Mesenchymal stem cell (in vitro differentiated cells and primary cell): ENCODE measurements around the gene FADS6.

Experiments
- DNase-seq: peaks from one replicate; pipeline ENCODE4 v3.0.0-alpha.2; 2013
- H2AFZ ChIP-seq: one replicate; pipeline ENCODE4 v1.6.1; 2013; ENCODE audit warnings: low read depth, mild to moderate bottlenecking, control low read depth, inconsistent platforms, low read length, moderate library complexity
- H2AK5ac ChIP-seq: 2 replicates; pipeline ENCODE4 v1.6.1; 2013; ENCODE audit warnings: low read length, moderate library complexity, mild to moderate bottlenecking, inconsistent platforms; ENCODE audit not compliant: severe bottlenecking
- H2BK120ac ChIP-seq: one replicate; pipeline ENCODE4 v1.6.1; 2013; ENCODE audit warnings: low read depth, mild to moderate bottlenecking, inconsistent platforms, low read length, moderate library complexity
- H2BK12ac ChIP-seq, 2 experiments: one replicate each; pipeline ENCODE4 v1.6.1; 2013; ENCODE audit warnings: inconsistent platforms in 2 of 2, low read length in 2 of 2, mild to moderate bottlenecking in 2 of 2, moderate library complexity in 2 of 2, control low read depth in 1 of 2
- H2BK15ac ChIP-seq: one replicate; pipeline ENCODE4 v1.6.1; 2013; ENCODE audit warnings: mild to moderate bottlenecking, low read depth, inconsistent platforms; ENCODE audit not compliant: poor library complexity, severe bottlenecking
- H2BK5ac ChIP-seq: 2 replicates; pipeline ENCODE4 v1.6.1; 2013; ENCODE audit warnings: low read depth, mild to moderate bottlenecking, low read length, control low read depth, inconsistent platforms; ENCODE audit not compliant: poor library complexity, severe bottlenecking
- H3K14ac ChIP-seq, 2 experiments: one replicate each; pipeline ENCODE4 v1.6.1; 2013; ENCODE audit warnings: inconsistent platforms in 2 of 2, low read length in 2 of 2, control low read depth in 1 of 2, mild to moderate bottlenecking in 1 of 2, moderate library complexity in 1 of 2
- H3K18ac ChIP-seq, 2 experiments: one replicate each; pipeline ENCODE4 v1.6.1; 2013; ENCODE audit warnings: inconsistent platforms in 2 of 2, low read length in 2 of 2, control low read depth in 1 of 2, low read depth in 1 of 2, mild to moderate bottlenecking in 1 of 2
- H3K23ac ChIP-seq, 2 experiments: one replicate each; pipeline ENCODE4 v1.6.1; 2013; ENCODE audit warnings: inconsistent platforms in 2 of 2, low read length in 2 of 2, mild to moderate bottlenecking in 2 of 2, moderate library complexity in 2 of 2, control low read depth in 1 of 2
- H3K27ac ChIP-seq: 2 replicates; pipeline ENCODE4 v1.5.1; 2013; ENCODE audit warnings: mild to moderate bottlenecking, moderate library complexity, low read length, control low read depth, inconsistent platforms; ENCODE audit not compliant: poor library complexity, severe bottlenecking
- H3K27me3 ChIP-seq, 2 experiments: 2 replicates each; pipeline versions ENCODE4 v1.6.1 to v1.7.0; 2013; ENCODE audit warnings: low read length in 2 of 2, mild to moderate bottlenecking in 2 of 2, moderate library complexity in 2 of 2, control low read depth in 1 of 2, inconsistent platforms in 1 of 2; ENCODE audit not compliant: control insufficient read depth in 1 of 2, insufficient read depth in 1 of 2
- H3K36me3 ChIP-seq, 2 experiments: 2 replicates each; pipeline versions ENCODE4 v1.6.1 to v1.7.0; 2013; ENCODE audit warnings: low read length in 2 of 2, control low read depth in 1 of 2, inconsistent platforms in 1 of 2, low read depth in 1 of 2, mild to moderate bottlenecking in 1 of 2; ENCODE audit not compliant: insufficient read depth in 2 of 2, control insufficient read depth in 1 of 2
- H3K4ac ChIP-seq, 2 experiments: one replicate each; pipeline ENCODE4 v1.6.1; 2013; ENCODE audit warnings: inconsistent platforms in 2 of 2, low read length in 2 of 2, mild to moderate bottlenecking in 2 of 2, moderate library complexity in 2 of 2, control low read depth in 1 of 2, low read depth in 1 of 2
- H3K4me1 ChIP-seq: 2 replicates; pipeline ENCODE4 v1.6.1; 2013; ENCODE audit warnings: low read depth, low read length, control low read depth; ENCODE audit not compliant: control insufficient read depth, insufficient read depth
- H3K4me2 ChIP-seq: 2 replicates; pipeline ENCODE4 v1.6.1; 2013; ENCODE audit warnings: low read length, mild to moderate bottlenecking, inconsistent platforms; ENCODE audit not compliant: poor library complexity, severe bottlenecking
- H3K4me3 ChIP-seq, 2 experiments: 2 replicates each; pipeline versions ENCODE4 v1.5.1 to v1.7.0; 2013; ENCODE audit warnings: low read length in 2 of 2, mild to moderate bottlenecking in 2 of 2, control low read depth in 1 of 2, low read depth in 1 of 2; ENCODE audit not compliant: insufficient read depth in 1 of 2
- H3K79me1 ChIP-seq: replicated peaks from 2 replicates; pipeline ENCODE4 v1.6.1; 2013; ENCODE audit warnings: mild to moderate bottlenecking, control low read depth, low read length, inconsistent platforms; ENCODE audit not compliant: poor library complexity, severe bottlenecking
- H3K9ac ChIP-seq: 2 replicates; pipeline ENCODE4 v1.7.0; 2013; ENCODE audit warnings: mild to moderate bottlenecking, low read length, moderate library complexity
- H3K9me3 ChIP-seq: 2 replicates; pipeline ENCODE4 v1.7.0; 2013; ENCODE audit warnings: mild to moderate bottlenecking, low read length; ENCODE audit not compliant: control insufficient read depth
- H4K8ac ChIP-seq: one replicate; pipeline ENCODE4 v1.6.1; 2013; ENCODE audit warnings: inconsistent platforms, mild to moderate bottlenecking, low read length, moderate library complexity
- H4K91ac ChIP-seq: one replicate; pipeline ENCODE4 v1.6.1; 2013; ENCODE audit warnings: mild to moderate bottlenecking, low read length, inconsistent platforms
- WGBS: methylation state at CpG from one replicate; pipeline ENCODE4 v1.1.7; 2013; ENCODE audit warnings: mixed read lengths; 5-methylcytosine and 5-hydroxymethylcytosine counted together

The FADS6 gene

GRCh38 chr17:74851612-74852236 is 41.7 kb downstream of the FADS6 start:
- Histone ChIP-seq H2BK15ac (no peak overlapping the region), H4K8ac (no peak overlapping the region), H3K4me1 (peaks cover 9% of the 10 kb centered on the region), H2BK12ac (no peak overlapping the region), H2AFZ (no peak overlapping the region), H3K27ac (no peak overlapping the region), H3K18ac (no peak overlapping the region), H2AK5ac (no peak overlapping the region), H3K4ac (no peak overlapping the region), H3K23ac (no peak overlapping the region), H3K9ac (no peak overlapping the region), H4K91ac (no peak overlapping the region), H3K79me1 (no peaks in the 10 kb centered on the region), H3K36me3 (no peaks in the 10 kb centered on the region), H3K4me2 (no peak overlapping the region), H2BK5ac (no peak overlapping the region), H3K14ac (no peak overlapping the region), H2BK120ac (no peak overlapping the region), H3K27me3 (peaks cover 75 to 79% of the 10 kb centered on the region in 2 experiments), H3K9me3 (no peaks in the 10 kb centered on the region), H3K4me3 (peak overlapping the region in 1 of 2 experiments; percentile 32)
- 82% methylated on average over 29 of the region's 29 CpGs for WGBS
- DNase-seq: no peak

GRCh38 chr17:74850914-74851313 is 42.5 kb downstream of the FADS6 start:
- H2AFZ ChIP-seq: no peak overlapping the region
- no peak overlapping the region for H3K4me2 ChIP-seq
- H3K18ac ChIP-seq: no peak overlapping the region
- no peak overlapping the region for H3K4me3 ChIP-seq
- H3K9ac ChIP-seq: no peak overlapping the region
- no peak for DNase-seq
- H3K36me3 ChIP-seq: no peaks in the 10 kb centered on the region
- H4K91ac ChIP-seq: no peak overlapping the region
- WGBS: 62% methylated on average over 3 of the region's 3 CpGs
- H2BK12ac ChIP-seq: no peak overlapping the region
- no peak overlapping the region for H2BK15ac ChIP-seq
- no peak overlapping the region for H3K14ac ChIP-seq
- no peaks in the 10 kb centered on the region for H3K79me1 ChIP-seq
- H3K23ac ChIP-seq: no peak overlapping the region
- H3K4ac ChIP-seq: no peak overlapping the region
- no peak overlapping the region for H2BK5ac ChIP-seq
- H3K27ac ChIP-seq: no peak overlapping the region
- peaks cover 70 to 79% of the 10 kb centered on the region in 2 experiments for H3K27me3 ChIP-seq
- H2BK120ac ChIP-seq: no peak overlapping the region
- H3K4me1 ChIP-seq: peaks cover 9% of the 10 kb centered on the region
- H3K9me3 ChIP-seq: no peaks in the 10 kb centered on the region
- H4K8ac ChIP-seq: no peak overlapping the region
- H2AK5ac ChIP-seq: no peak overlapping the region

GRCh38 chr17:74850310-74850709 is 43.1 kb downstream of the FADS6 start:
- Histone ChIP-seq H3K9me3 (no peaks in the 10 kb centered on the region), H3K36me3 (no peaks in the 10 kb centered on the region), H2AFZ (no peak overlapping the region), H3K4ac (no peak overlapping the region), H4K8ac (no peak overlapping the region), H2BK120ac (no peak overlapping the region), H3K23ac (no peak overlapping the region), H2BK12ac (no peak overlapping the region), H3K4me1 (peaks cover 9% of the 10 kb centered on the region), H3K4me3 (no peak overlapping the region), H3K18ac (no peak overlapping the region), H3K27ac (no peak overlapping the region), H3K4me2 (no peak overlapping the region), H2BK5ac (no peak overlapping the region), H2BK15ac (no peak overlapping the region), H3K9ac (no peak overlapping the region), H3K27me3 (peaks cover 68 to 78% of the 10 kb centered on the region in 2 experiments), H3K14ac (no peak overlapping the region), H2AK5ac (no peak overlapping the region), H3K79me1 (no peaks in the 10 kb centered on the region), H4K91ac (no peak overlapping the region)
- no peak for DNase-seq
- WGBS: 89% methylated on average over 17 of the region's 17 CpGs

GRCh38 chr17:74848656-74849399 is 44.6 kb downstream of the FADS6 start:
- Histone ChIP-seq H3K4ac (no peak overlapping the region), H2BK120ac (no peak overlapping the region), H3K27me3 (peaks cover 53 to 70% of the 10 kb centered on the region in 2 experiments), H3K4me1 (peaks cover 9% of the 10 kb centered on the region), H4K91ac (no peak overlapping the region), H3K27ac (no peak overlapping the region), H4K8ac (no peak overlapping the region), H3K9me3 (no peaks in the 10 kb centered on the region), H2BK5ac (no peak overlapping the region), H2BK12ac (no peak overlapping the region), H3K36me3 (no peaks in the 10 kb centered on the region), H3K14ac (no peak overlapping the region), H3K79me1 (no peaks in the 10 kb centered on the region), H2AFZ (no peak overlapping the region), H2BK15ac (no peak overlapping the region), H3K23ac (no peak overlapping the region), H3K4me2 (no peak overlapping the region), H3K9ac (no peak overlapping the region), H3K18ac (no peak overlapping the region), H3K4me3 (no peak overlapping the region), H2AK5ac (no peak overlapping the region)
- no peak for DNase-seq
- WGBS: 69% methylated on average over 9 of the region's 9 CpGs
